B cell (primary cell): Measurements from ENCODE around the gene SLC16A10. TPM values are rescaled to one million over a fixed set of nuclear protein-coding genes. Genes with fewer than 3 reads are reported as not detected.

ENCODE experiments used
- ATAC-seq: fragments of 200-7000 bp; cut with Tn5 transposase; one replicate; pipeline ENCODE4 v1.10.0; 2021; ENCODE audit warnings: low read depth, mild to moderate bottlenecking, moderate number of reproducible peaks, moderate library complexity
- CTCF ChIA-PET: fragments of 350-600 bp; sonication (Branson Sonifier 250); formaldehyde crosslinking; loops from one replicate; lab custom pipeline; 2021; ENCODE audit warnings: antibody characterized with exemption, inconsistent platforms; lab: Charles Lee
- POLR2A ChIA-PET: fragments of 350-600 bp; sonication (Branson Sonifier 250); formaldehyde crosslinking; loops from one replicate; lab custom pipeline; 2021; ENCODE audit warnings: antibody characterized with exemption; lab: Charles Lee
- DNase-seq: peaks from one replicate; pipeline ENCODE4 v3.0.0; 2013
- H2AFZ ChIP-seq: 2 replicates; pipeline ENCODE4 v1.6.1; 2012; ENCODE audit warnings: mild to moderate bottlenecking, low read depth, low read length; ENCODE audit not compliant: insufficient read depth, poor library complexity, severe bottlenecking
- H3K27ac ChIP-seq, 2 donors: 1 replicate in 1 of 2; 2 replicates in 1 of 2; pipeline ENCODE4 v1.5.1; 2012 to 2013; ENCODE audit warnings: low read length in 2 of 2, mild to moderate bottlenecking in 2 of 2, moderate library complexity in 1 of 2
- H3K27me3 ChIP-seq, 4 experiments: fragments of 200-600 bp in 1 of 4; sonication (generic) in 1 of 4; replicated peaks in 1 of 4; 1 replicate in 2 of 4; 2 replicates in 2 of 4; pipeline versions ENCODE4 v1.6.1 to v1.7.0; 2013 to 2016; ENCODE audit warnings: low read length in 3 of 4, mild to moderate bottlenecking in 2 of 4, mixed read lengths in 1 of 4, moderate library complexity in 1 of 4; ENCODE audit not compliant: insufficient read depth in 4 of 4, control insufficient read depth in 3 of 4; ENCODE audit errors: control extremely low read depth in 1 of 4
- H3K36me3 ChIP-seq, 2 experiments: replicated peaks in 1 of 2; 1 replicate in 1 of 2; 2 replicates in 1 of 2; pipeline versions ENCODE4 v1.6.1 to v1.7.1; 2013; ENCODE audit warnings: low read length in 1 of 2; ENCODE audit not compliant: insufficient read depth in 2 of 2, control insufficient read depth in 1 of 2; ENCODE audit errors: control extremely low read depth in 1 of 2, extremely low read depth in 1 of 2
- H3K4me1 ChIP-seq, 2 donors: fragments of 200-600 bp in 1 of 2; sonication (generic) in 1 of 2; 1 replicate in 1 of 2; 2 replicates in 1 of 2; pipeline versions ENCODE4 v1.5.1 to v1.6.1; 2013 to 2017; ENCODE audit warnings: low read length in 2 of 2; ENCODE audit not compliant: control insufficient read depth in 2 of 2, insufficient read depth in 2 of 2
- H3K4me2 ChIP-seq: replicated peaks from 2 replicates; pipeline ENCODE3; 2012; ENCODE audit warnings: mild to moderate bottlenecking, low read depth, low read length; ENCODE audit not compliant: poor library complexity, severe bottlenecking
- H3K4me3 ChIP-seq, 5 experiments: fragments of 200-600 bp in 1 of 5; sonication (generic) in 1 of 5; 1 replicate in 3 of 5; 2 replicates in 2 of 5; pipeline versions ENCODE4 v1.5.1 to v1.7.0; 2011 to 2016; ENCODE audit warnings: low read length in 4 of 5, mild to moderate bottlenecking in 4 of 5, low read depth in 2 of 5, control low read depth in 1 of 5, moderate library complexity in 1 of 5; ENCODE audit not compliant: insufficient read depth in 1 of 5; ENCODE audit errors: control extremely low read depth in 1 of 5, extremely low read depth in 1 of 5
- H3K79me2 ChIP-seq: fragments of 200-600 bp; sonication (generic); one replicate; pipeline ENCODE4 v1.6.0; 2016; ENCODE audit warnings: low read length; ENCODE audit not compliant: control insufficient read depth, insufficient read depth
- H3K9ac ChIP-seq: fragments of 200-600 bp; sonication (generic); 2 replicates; pipeline ENCODE4 v1.6.1; 2017; ENCODE audit warnings: mild to moderate bottlenecking, low read length, moderate library complexity
- H3K9me3 ChIP-seq, 3 donors: one replicate each; pipeline versions ENCODE4 v1.6.1 to v1.7.1; 2013; ENCODE audit warnings: low read length in 2 of 3; ENCODE audit not compliant: control insufficient read depth in 2 of 3, insufficient read depth in 1 of 3; ENCODE audit errors: control extremely low read depth in 1 of 3
- H4K20me1 ChIP-seq: 2 replicates; pipeline ENCODE4 v1.6.0; 2012; ENCODE audit warnings: mild to moderate bottlenecking, low read length; ENCODE audit not compliant: insufficient read depth, control insufficient read depth, poor library complexity, severe bottlenecking
- H3K27ac Mint-ChIP-seq: one replicate; pipeline ENCODE4 v1.8.0; 2021; ENCODE audit warnings: mixed read lengths
- H3K27me3 Mint-ChIP-seq: one replicate; pipeline ENCODE4 v1.8.0; 2021; ENCODE audit warnings: mixed read lengths
- H3K4me1 Mint-ChIP-seq: one replicate; pipeline ENCODE4 v1.8.0; 2021; ENCODE audit warnings: mixed read lengths
- H3K4me3 Mint-ChIP-seq: one replicate; pipeline ENCODE4 v1.8.0; 2021; ENCODE audit warnings: mixed read lengths
- H3K9me3 Mint-ChIP-seq: one replicate; pipeline ENCODE4 v1.8.0; 2022; ENCODE audit warnings: mixed read lengths; ENCODE audit not compliant: insufficient read depth
- EZH2 ChIP-seq: IDR thresholded peaks from 2 replicates; pipeline ENCODE4 v1.6.1; 2012; ENCODE audit warnings: borderline replicate concordance, low read depth, mild to moderate bottlenecking, moderate library complexity, low read length; ENCODE audit not compliant: insufficient read depth, poor library complexity, severe bottlenecking
- WGBS: methylation state at CpG from one replicate; pipeline ENCODE4 v1.1.5; 2013; ENCODE audit warnings: missing lambda C conversion rate; ENCODE audit not compliant: insufficient coverage; 5-methylcytosine and 5-hydroxymethylcytosine counted together
- intact Hi-C: fragments of 100-400 bp; cut with micrococcal nuclease; formaldehyde crosslinking; loops from one replicate; pipeline ENCODE4 v1.10.0; 2022
- polyA plus RNA-seq: library from polyadenylated mRNA; depleted of rRNA; stranded (reverse); fragments of >200 nt; gene quantifications from 2 replicates; pipeline ENCODE4 v1.2.3, GENCODE V29; 2012
- total RNA-seq, 2 donors: library from RNA; stranded (reverse); fragments of 120-200 nt in 1 of 2; gene quantifications; 1 replicate in 1 of 2; 2 replicates in 1 of 2; pipeline versions ENCODE4 v1.2.3 to v1.2.4, GENCODE V29; 2013 to 2022
- TF ChIP-seq, protein P1 (sequence below): fragments of 200-600 bp; IDR thresholded peaks from one replicate; pipeline ENCODE4 v1.8.0; 2022; ENCODE audit warnings: antibody characterized with exemption, mild to moderate bottlenecking

SLC16A10 gene
- total and polyA plus RNA-seq, 2 donors (not counting 1 experiment from before 2014, with no cell fraction given): 0.06 to 0.71 TPM

DNA sequence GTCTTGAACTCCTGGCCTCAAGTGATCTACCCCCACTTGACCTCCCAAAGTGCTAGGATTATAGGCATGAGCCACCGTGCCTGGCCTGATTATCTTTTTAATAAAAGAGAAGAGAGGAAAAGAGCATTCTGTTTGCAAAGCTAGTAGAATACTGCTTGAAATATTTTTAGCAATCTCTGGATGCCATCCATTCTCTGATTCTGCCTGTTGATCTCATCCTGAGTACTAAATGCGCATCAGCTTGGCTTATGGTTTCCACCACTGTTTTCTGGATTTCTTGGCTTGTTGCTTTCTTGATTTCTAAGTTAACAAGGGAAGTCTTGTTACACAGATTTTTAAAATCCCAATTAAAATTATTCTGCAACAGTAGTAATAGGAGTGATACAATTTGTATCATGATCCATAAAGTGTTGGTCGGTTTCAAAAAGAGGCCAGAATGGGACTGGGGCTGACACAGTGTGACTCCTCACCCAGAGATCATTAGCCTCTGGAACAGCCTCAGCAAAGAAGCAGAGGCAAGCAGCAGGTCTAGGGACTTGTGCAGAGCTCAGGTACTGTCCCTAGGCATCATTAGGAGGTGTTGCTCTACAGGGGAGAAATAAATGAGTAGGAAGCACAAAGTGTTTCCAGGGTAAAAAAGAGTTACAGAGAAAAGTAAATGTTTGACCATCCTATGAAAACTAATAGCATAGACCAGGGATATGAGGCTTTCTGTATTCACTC is 17.8 kb upstream of the SLC16A10 start:
- ChIA-PET CTCF (interaction anchor here (1.9 to 3.7 kb wide), 2 partner anchors 11 kb away, joined by 9 to 17 read pairs; no protein-coding TSS in a partner anchor), POLR2A (no interaction called here)
- ATAC-seq: no peak
- DNase-seq: no peak
- no peak for TF ChIP-seq EZH2
- TF ChIP-seq, protein P1, sequence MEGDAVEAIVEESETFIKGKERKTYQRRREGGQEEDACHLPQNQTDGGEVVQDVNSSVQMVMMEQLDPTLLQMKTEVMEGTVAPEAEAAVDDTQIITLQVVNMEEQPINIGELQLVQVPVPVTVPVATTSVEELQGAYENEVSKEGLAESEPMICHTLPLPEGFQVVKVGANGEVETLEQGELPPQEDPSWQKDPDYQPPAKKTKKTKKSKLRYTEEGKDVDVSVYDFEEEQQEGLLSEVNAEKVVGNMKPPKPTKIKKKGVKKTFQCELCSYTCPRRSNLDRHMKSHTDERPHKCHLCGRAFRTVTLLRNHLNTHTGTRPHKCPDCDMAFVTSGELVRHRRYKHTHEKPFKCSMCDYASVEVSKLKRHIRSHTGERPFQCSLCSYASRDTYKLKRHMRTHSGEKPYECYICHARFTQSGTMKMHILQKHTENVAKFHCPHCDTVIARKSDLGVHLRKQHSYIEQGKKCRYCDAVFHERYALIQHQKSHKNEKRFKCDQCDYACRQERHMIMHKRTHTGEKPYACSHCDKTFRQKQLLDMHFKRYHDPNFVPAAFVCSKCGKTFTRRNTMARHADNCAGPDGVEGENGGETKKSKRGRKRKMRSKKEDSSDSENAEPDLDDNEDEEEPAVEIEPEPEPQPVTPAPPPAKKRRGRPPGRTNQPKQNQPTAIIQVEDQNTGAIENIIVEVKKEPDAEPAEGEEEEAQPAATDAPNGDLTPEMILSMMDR: no peak
- H3K4me1 Mint-ChIP-seq: no peaks in the 10 kb centered on the region
- Histone ChIP-seq H3K9me3 (no peaks in the 10 kb centered on the region), H3K27ac (no peak overlapping the region), H3K36me3 (no peaks in the 10 kb centered on the region), H2AFZ (no peak overlapping the region), H3K27me3 (peaks cover 0 to 7% (median 3%) of the 10 kb centered on the region in 4 experiments), H3K79me2 (no peaks in the 10 kb centered on the region), H3K9ac (no peak overlapping the region), H3K4me1 (no peaks in the 10 kb centered on the region), H3K4me2 (no peak overlapping the region), H4K20me1 (no peaks in the 10 kb centered on the region), H3K4me3 (no peak overlapping the region)
- no peaks in the 10 kb centered on the region for H3K9me3 Mint-ChIP-seq
- peaks cover 47% of the 10 kb centered on the region for H3K27me3 Mint-ChIP-seq
- no peak overlapping the region for H3K27ac Mint-ChIP-seq
- intact Hi-C loops: no loop called here
- WGBS: 92% methylated on average over 2 of the region's 3 CpGs
- no peak overlapping the region for H3K4me3 Mint-ChIP-seq
